Measurements from ENCODE around the gene C14orf132. TPM values are rescaled to one million over a fixed set of nuclear protein-coding genes. Genes with fewer than 3 reads are reported as not detected.

The C14orf132 gene
- total and polyA plus RNA-seq, 9 of the 15 experiments (the other 6 are each of a cell fraction or from before 2014, with no cell fraction given), result not detected

DNA sequence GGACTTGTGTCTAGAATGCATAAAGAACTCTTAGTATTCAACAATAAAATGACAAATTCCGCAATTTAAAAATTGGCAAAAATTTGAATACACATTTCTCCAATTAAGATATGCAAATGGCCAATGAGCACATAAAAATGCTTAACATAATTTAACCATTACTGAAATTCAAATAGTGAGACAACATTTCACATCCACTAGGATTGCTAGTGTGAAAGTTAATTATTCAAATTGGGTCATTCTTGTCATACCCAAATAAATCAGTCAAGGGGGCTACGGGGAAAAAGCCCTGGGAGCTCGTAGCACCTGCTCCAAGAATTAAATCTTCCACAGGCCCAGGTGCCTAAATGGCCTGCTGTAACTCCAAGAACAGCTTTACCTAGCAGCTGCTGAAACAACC lies 25.0 kb upstream of the C14orf132 start:
- Histone ChIP-seq H3K4me1 (replicated peaks in 1 of 2; ENCODE audit: control insufficient read depth in 2 of 2, insufficient read depth in 2 of 2, low read length in 2 of 2) (no peaks in the 10 kb centered on the region), H3K36me3 (ENCODE audit: control insufficient read depth, insufficient read depth, low read length) (no peaks in the 10 kb centered on the region), H2AFZ (ENCODE audit: low read depth, low read length) (no peak overlapping the region), H3K4me2 (ENCODE audit: insufficient read depth, low read length) (no peak overlapping the region), H3K79me2 (ENCODE audit: control insufficient read depth, insufficient read depth, low read length) (no peaks in the 10 kb centered on the region), H3K27ac (ENCODE audit: extremely low read depth, low read depth, low read length) (no peak overlapping the region), H4K20me1 (replicated peaks; ENCODE audit: control insufficient read depth, insufficient read depth, low read length) (no peaks in the 10 kb centered on the region), H3K27me3 (ENCODE audit: control insufficient read depth in 2 of 2, insufficient read depth in 2 of 2, low read length in 2 of 2) (no peaks in the 10 kb centered on the region), H3K9me3 (replicated peaks; ENCODE audit: control insufficient read depth, insufficient read depth, low read depth, low read length) (no peaks in the 10 kb centered on the region), H3K9ac (ENCODE audit: insufficient read depth in 1 of 2, low read depth in 2 of 2, low read length in 2 of 2) (no peak overlapping the region), H3K4me3 (no peak overlapping the region), H3K9me1 (ENCODE audit: control insufficient read depth, insufficient read depth, low read length) (no peaks in the 10 kb centered on the region)
- no TSS peak for BruUV-seq (replicated peaks)
- no peak for TF ChIP-seq MED1 (CRISPR knock-in tag; IDR thresholded peaks at IDR 0.05; ENCODE audit: borderline replicate concordance)
- TF ChIP-seq RREB1 (CRISPR knock-in tag; IDR thresholded peaks at IDR 0.05), result no peak
- no peak for TF ChIP-seq ZFP36 (IDR thresholded peaks at IDR 0.05; ENCODE audit: low read depth, low read length, partially characterized antibody)
- TF ChIP-seq MTA3 (IDR thresholded peaks at IDR 0.05; ENCODE audit: borderline replicate concordance), result no peak
- TF ChIP-seq IRF1 (CRISPR knock-in tag; IDR thresholded peaks at IDR 0.05; ENCODE audit: borderline replicate concordance), result no peak
- no peak for TF ChIP-seq RFX5 (IDR thresholded peaks at IDR 0.05; ENCODE audit: low read depth, low read length)
- TF ChIP-seq RBBP5 (IDR thresholded peaks at IDR 0.05; ENCODE audit: borderline replicate concordance, insufficient read depth, low read length, poor library complexity, severe bottlenecking), result no peak
- TF ChIP-seq OTX1 (CRISPR knock-in tag; IDR thresholded peaks at IDR 0.05), result no peak
- TF ChIP-seq MEIS2 (IDR thresholded peaks at IDR 0.05; ENCODE audit: partially characterized antibody), result no peak
- TF ChIP-seq CTBP1 (IDR thresholded peaks at IDR 0.05; ENCODE audit: borderline replicate concordance), result no peak
- no peak for TF ChIP-seq ZNF133 (CRISPR knock-in tag; IDR thresholded peaks at IDR 0.05)
- intact Hi-C loops (cut with micrococcal nuclease), result no loop called here
- no peak for FAIRE-seq
- ATAC-seq, result no peak
- no peak for DNase-seq (ENCODE audit: extremely low read depth in 1 of 4, low spot score in 3 of 4)
- WGBS (ENCODE audit: insufficient coverage, low coverage, missing lambda C conversion rate), result 0% methylated on average over 3 of the region's 3 CpGs
- ChIA-PET POLR2A (no interaction called here), CTCF (ENCODE audit: low intra/inter-chr PET ratio) (no interaction called here)
- in situ Hi-C loops (cut with MboI), result no loop called here
